Neutrophil (primary cell): ENCODE results near the gene CFAP61.

Source experiments
- H3K27ac ChIP-seq: fragments of 200-600 bp; sonication (generic); 2 replicates; pipeline ENCODE4 v1.5.1; 2016; ENCODE audit warnings: mild to moderate bottlenecking, moderate library complexity
- H3K27me3 ChIP-seq: fragments of 200-600 bp; sonication (generic); 2 replicates; pipeline ENCODE4 v1.6.0; 2016; ENCODE audit warnings: mild to moderate bottlenecking
- H3K36me3 ChIP-seq: fragments of 200-600 bp; sonication (generic); 2 replicates; pipeline ENCODE4 v1.5.1; 2017
- H3K4me1 ChIP-seq, 2 experiments: fragments of 200-600 bp in 1 of 2; sonication (generic) in 1 of 2; 1 replicate in 1 of 2; 2 replicates in 1 of 2; pipeline versions ENCODE4 v1.5.1 to v1.6.1; 2013 to 2016; ENCODE audit warnings: low read depth in 1 of 2, low read length in 1 of 2, mild to moderate bottlenecking in 1 of 2, moderate library complexity in 1 of 2; ENCODE audit not compliant: control insufficient read depth in 1 of 2, insufficient read depth in 1 of 2
- H3K4me3 ChIP-seq, 2 experiments: fragments of 200-600 bp in 1 of 2; sonication (generic) in 1 of 2; 1 replicate in 1 of 2; 2 replicates in 1 of 2; pipeline ENCODE4 v1.5.1; 2013 to 2016; ENCODE audit warnings: low read depth in 1 of 2, low read length in 1 of 2, mild to moderate bottlenecking in 1 of 2, moderate library complexity in 1 of 2
- H3K9me3 ChIP-seq: fragments of 200-600 bp; sonication (generic); 2 replicates; pipeline ENCODE4 v1.5.1; 2016
- TF ChIP-seq, protein P1 (sequence below): fragments of 200-600 bp; sonication (generic); IDR thresholded peaks from 2 replicates; pipeline ENCODE4 v1.5.1; 2016; ENCODE audit warnings: antibody characterized with exemption

CFAP61 gene

DNA sequence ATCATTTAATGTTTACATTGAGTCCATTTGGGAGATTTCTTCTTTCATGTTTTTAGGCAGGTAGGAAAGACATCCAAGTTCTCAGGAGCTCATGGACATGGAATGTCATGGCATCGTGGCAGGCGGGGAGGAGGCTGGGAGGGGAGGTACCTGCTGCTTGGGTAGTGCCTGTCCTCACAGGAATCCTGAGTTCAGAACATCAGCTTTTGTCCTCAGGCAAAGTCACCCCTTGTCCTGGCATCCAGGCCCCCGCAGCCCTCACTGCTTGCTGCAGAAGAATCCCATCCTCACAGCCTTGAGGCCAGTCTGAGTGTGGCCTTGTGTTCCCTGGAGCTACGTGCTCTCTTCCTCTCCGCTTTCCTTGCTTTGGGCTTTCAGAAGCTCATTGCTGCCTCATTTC is 157.4 kb downstream of the CFAP61 start:
- TF ChIP-seq, protein P1, sequence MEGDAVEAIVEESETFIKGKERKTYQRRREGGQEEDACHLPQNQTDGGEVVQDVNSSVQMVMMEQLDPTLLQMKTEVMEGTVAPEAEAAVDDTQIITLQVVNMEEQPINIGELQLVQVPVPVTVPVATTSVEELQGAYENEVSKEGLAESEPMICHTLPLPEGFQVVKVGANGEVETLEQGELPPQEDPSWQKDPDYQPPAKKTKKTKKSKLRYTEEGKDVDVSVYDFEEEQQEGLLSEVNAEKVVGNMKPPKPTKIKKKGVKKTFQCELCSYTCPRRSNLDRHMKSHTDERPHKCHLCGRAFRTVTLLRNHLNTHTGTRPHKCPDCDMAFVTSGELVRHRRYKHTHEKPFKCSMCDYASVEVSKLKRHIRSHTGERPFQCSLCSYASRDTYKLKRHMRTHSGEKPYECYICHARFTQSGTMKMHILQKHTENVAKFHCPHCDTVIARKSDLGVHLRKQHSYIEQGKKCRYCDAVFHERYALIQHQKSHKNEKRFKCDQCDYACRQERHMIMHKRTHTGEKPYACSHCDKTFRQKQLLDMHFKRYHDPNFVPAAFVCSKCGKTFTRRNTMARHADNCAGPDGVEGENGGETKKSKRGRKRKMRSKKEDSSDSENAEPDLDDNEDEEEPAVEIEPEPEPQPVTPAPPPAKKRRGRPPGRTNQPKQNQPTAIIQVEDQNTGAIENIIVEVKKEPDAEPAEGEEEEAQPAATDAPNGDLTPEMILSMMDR: no peak
- Histone ChIP-seq H3K4me1 (no peaks in the 10 kb centered on the region), H3K36me3 (no peaks in the 10 kb centered on the region), H3K27me3 (peaks cover 47% of the 10 kb centered on the region), H3K27ac (no peak overlapping the region), H3K4me3 (no peak overlapping the region), H3K9me3 (no peaks in the 10 kb centered on the region)

DNA sequence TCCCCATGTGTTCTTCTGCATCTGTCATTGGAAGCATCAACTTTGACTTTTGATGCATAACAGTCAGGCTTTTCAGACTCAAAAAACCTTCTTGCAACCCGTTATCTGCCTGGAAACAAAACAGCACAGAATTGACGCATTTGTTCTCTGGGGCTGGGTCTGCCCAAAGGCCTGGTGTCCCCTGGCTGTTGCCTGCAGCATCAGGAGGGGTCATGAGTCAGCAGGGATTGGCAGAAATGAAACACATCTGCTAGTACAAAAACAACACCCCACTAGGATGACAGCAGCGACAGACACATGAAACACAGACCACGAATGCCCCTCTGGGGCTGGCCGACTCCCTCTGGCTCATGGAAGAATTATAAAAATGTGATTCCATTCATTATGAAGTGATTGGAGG is 158.0 kb downstream of the CFAP61 start:
- TF ChIP-seq, protein P1: no peak
- no peaks in the 10 kb centered on the region for H3K4me1 ChIP-seq
- H3K36me3 ChIP-seq: no peaks in the 10 kb centered on the region
- no peaks in the 10 kb centered on the region for H3K9me3 ChIP-seq
- no peak overlapping the region for H3K27ac ChIP-seq
- H3K27me3 ChIP-seq: peaks cover 47% of the 10 kb centered on the region
- H3K4me3 ChIP-seq: no peak overlapping the region

DNA sequence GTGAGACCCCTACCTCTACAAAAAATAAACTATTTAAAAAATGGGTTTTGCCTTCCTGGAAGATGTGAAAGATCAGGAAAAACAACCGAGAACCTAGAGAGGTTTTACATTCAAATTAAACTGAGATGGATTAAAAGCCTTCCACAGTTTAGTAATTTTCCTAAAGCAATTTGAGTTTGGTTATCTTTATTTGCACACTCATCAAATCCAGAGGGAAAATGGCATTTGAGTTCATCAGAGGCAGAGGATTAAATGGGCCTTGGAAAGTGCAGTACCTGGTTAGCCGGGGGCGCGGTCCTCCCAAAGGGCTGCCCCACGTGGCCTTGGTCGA is 158.6 kb downstream of the CFAP61 start:
- TF ChIP-seq, protein P1: no peak
- no peaks in the 10 kb centered on the region for H3K9me3 ChIP-seq
- H3K36me3 ChIP-seq: no peaks in the 10 kb centered on the region
- no peaks in the 10 kb centered on the region for H3K4me1 ChIP-seq
- H3K27me3 ChIP-seq: peaks cover 45% of the 10 kb centered on the region
- no peak overlapping the region for H3K27ac ChIP-seq
- no peak overlapping the region for H3K4me3 ChIP-seq

DNA sequence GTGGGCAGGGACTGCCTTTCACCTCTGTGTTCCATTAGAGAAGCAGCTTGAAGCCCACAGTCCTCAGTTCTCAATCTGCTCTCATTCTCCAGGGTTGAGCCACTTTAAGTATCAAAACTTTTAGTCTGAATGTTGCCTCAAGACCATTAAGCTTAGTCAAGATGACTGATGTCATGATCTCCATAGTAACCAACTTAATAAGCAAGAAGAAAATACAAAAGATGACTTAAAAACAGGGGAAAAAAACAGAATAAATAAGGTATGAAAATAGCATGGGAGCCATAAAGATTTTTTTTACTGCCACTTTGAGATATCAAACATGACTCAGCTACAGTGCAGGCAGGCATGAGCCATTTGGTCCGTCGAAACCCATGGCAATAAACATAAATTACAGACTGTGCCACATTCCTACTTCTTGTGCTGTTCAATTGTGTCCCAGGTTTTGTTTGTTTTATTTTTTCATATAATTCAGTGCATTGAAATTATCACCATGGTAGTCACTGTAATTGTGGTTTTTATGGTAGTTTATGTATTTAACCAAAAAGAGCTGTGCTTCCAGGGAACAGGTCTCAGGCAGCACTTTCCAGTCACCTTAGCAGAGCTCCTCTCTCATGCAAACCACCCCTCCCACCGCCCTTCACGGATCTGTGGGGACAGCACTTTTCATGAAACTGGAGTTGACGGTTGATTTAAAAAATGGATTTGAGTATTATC is 159.1 kb downstream of the CFAP61 start:
- Histone ChIP-seq H3K36me3 (no peaks in the 10 kb centered on the region), H3K4me3 (no peak overlapping the region), H3K4me1 (no peaks in the 10 kb centered on the region), H3K27ac (no peak overlapping the region), H3K27me3 (peaks cover 46% of the 10 kb centered on the region), H3K9me3 (no peaks in the 10 kb centered on the region)
- TF ChIP-seq, protein P1: no peak

DNA sequence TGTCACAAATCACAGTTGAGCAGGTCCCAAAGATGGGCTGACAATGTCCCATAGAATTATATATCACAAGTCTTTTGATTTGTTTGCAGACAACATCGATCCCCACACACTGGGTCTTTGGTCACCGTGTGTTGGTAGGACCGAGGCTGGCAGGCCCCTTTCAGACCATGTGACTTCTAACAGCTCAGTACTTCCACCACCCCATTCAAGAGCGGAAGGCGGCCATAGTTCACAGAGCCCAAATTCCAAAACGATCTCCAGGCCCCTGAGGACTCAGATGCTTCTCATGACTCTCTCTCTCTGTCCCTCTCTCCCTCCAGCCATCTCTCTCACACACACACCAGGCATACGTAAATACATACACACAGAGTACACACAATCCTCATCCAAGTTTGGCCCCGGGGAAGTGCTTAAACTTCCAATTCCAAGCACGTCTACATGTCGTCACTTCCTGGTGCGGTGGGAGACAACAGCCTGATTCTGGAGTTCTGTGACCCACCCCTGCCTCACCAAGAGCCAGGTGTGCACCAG is 159.7 kb downstream of the CFAP61 start:
- Histone ChIP-seq H3K36me3 (no peaks in the 10 kb centered on the region), H3K27me3 (peaks cover 42% of the 10 kb centered on the region), H3K27ac (no peak overlapping the region), H3K9me3 (no peaks in the 10 kb centered on the region), H3K4me3 (no peak overlapping the region), H3K4me1 (no peaks in the 10 kb centered on the region)
- TF ChIP-seq, protein P1: no peak
